Mucosa of rectum (tissue), 2 donors: Measurements from ENCODE around the gene MS4A2.
"Not testable (repeated sequence)": the region's sequence is repeated elsewhere in the genome, so short reads cannot be mapped to it uniquely, and the experiment has no call there.

Source experiments
- H3K27ac ChIP-seq, 2 donors: one replicate each; pipeline ENCODE4 v1.7.0; 2013; ENCODE audit warnings: inconsistent platforms in 2 of 2, low read depth in 2 of 2, low read length in 2 of 2
- H3K27me3 ChIP-seq, 2 donors: one replicate each; pipeline ENCODE4 v1.7.0; 2013; ENCODE audit warnings: low read length in 2 of 2; ENCODE audit not compliant: control insufficient read depth in 2 of 2, insufficient read depth in 2 of 2
- H3K36me3 ChIP-seq, 2 donors: one replicate each; pipeline ENCODE4 v1.7.0; 2013; ENCODE audit warnings: low read length in 2 of 2; ENCODE audit not compliant: control insufficient read depth in 2 of 2, insufficient read depth in 2 of 2
- H3K4me1 ChIP-seq, 2 donors: one replicate each; pipeline ENCODE4 v1.7.0; 2013; ENCODE audit warnings: low read length in 2 of 2, mild to moderate bottlenecking in 1 of 2; ENCODE audit not compliant: control insufficient read depth in 2 of 2, insufficient read depth in 2 of 2
- H3K4me3 ChIP-seq, 2 donors: one replicate each; pipeline ENCODE4 v1.7.0; 2013; ENCODE audit warnings: low read length in 2 of 2
- H3K9ac ChIP-seq, 2 donors: one replicate each; pipeline ENCODE4 v1.7.0; 2013; ENCODE audit warnings: low read length in 2 of 2, low read depth in 1 of 2, mild to moderate bottlenecking in 1 of 2
- H3K9me3 ChIP-seq, 2 donors: one replicate each; pipeline ENCODE4 v1.7.0; 2013; ENCODE audit warnings: low read length in 2 of 2; ENCODE audit not compliant: control insufficient read depth in 2 of 2
- donor health status: healthy.
- donor health status: Normal muscosa, but diverticular disease.

MS4A2 gene

DNA sequence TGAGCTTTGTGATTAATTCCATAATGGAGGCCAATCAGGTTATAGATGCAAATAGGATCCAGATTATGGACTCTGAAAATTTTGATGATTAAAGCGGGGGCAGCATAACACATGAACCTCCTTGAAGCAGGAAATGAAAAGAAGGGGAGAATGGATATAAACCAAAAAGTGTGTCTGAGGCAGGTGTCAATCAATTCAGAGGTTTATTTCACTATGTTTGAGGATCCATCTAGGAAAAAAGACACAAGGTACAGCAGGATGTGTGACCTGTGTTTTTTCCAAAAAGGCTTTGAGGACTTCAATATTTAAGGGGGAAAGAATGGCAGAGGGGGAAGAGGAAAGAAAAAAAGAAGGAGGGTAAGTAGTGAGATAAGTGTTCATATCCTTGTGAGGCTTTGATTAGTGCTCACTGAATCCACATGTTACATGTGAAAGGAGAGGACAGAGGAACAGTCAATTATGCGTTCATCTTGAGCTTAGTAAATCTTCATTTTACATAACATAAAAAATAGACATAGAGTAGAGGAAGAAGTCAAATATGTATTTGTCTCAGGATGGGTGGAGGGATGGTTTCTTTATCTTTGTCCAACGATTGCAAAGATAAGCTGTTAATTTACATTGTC is 34.1 kb downstream of the MS4A2 start:
- H3K27ac ChIP-seq: no peak overlapping the region
- H3K27me3 ChIP-seq: no peaks in the 10 kb centered on the region
- no peak overlapping the region for H3K9ac ChIP-seq
- H3K4me1 ChIP-seq: peaks cover 2 to 6% of the 10 kb centered on the region in 2 donors
- H3K9me3 ChIP-seq: no peaks in the 10 kb centered on the region
- H3K36me3 ChIP-seq: no peaks in the 10 kb centered on the region
- H3K4me3 ChIP-seq: no peak overlapping the region

DNA sequence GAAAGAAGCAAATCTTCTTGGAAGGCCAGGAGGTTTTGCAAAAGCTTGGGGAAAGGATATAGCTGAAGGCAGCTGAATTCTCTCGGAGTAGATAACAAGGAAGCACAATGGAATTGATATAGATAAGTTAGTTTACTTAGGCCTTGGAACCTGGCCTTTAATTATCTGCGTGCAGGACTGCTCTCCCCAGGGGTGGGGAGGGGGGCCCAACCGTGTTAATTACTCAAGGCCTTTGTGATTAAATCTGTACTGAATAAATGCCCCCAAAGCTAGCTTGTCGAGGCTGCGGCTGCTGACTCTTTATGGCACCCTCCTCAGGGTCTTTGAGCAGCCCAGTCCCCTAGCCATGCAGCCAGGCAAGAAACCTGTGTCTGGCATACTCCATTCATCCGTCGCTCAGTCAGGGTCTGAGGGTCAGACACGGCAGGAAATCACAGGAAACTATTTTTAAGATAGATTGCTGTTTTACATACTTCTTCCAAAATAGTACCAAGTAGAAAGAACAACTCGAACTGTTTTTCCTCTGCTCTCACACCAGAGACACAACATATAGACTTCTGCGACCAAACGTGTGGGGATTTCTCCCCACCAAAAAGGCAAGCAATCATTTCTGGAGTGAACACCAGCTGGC is 36.5 kb downstream of the MS4A2 start:
- Histone ChIP-seq H3K4me1 (peaks cover 2 to 6% of the 10 kb centered on the region in 2 donors), H3K27ac (no peak overlapping the region), H3K27me3 (no peaks in the 10 kb centered on the region), H3K36me3 (no peaks in the 10 kb centered on the region), H3K9ac (no peak overlapping the region), H3K4me3 (no peak overlapping the region), H3K9me3 (no peaks in the 10 kb centered on the region)

DNA sequence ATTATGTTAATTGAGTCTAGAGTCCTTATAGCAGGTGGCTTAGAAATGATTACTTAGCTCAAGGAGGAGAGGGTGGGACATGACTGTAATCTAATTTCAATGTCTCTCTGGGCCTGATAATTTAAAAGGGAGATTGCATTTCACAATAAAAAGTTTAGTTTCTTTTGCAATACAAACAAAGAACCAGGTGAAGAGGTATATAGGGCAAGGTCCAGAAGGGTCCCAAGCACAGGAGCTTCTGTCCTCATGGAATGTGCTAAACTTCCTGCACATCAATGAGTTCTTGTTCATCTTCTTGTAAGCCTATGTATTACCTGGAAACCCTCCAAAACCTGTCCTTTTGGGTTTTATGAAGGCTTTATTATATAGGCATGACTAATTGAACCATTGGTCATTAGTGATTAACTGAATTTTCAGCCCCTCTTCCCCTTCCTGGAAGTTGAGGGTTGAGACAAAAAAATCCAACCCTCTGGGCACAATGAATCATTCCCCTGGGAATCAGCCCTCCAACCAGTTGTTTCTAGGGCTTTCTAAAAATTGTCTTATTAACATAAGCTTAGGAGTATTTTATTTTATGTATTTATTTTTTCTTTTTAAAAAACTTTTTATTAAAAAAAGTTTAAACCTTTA is 37.6 kb downstream of the MS4A2 start:
- peaks cover 2 to 6% of the 10 kb centered on the region in 2 donors for H3K4me1 ChIP-seq

DNA sequence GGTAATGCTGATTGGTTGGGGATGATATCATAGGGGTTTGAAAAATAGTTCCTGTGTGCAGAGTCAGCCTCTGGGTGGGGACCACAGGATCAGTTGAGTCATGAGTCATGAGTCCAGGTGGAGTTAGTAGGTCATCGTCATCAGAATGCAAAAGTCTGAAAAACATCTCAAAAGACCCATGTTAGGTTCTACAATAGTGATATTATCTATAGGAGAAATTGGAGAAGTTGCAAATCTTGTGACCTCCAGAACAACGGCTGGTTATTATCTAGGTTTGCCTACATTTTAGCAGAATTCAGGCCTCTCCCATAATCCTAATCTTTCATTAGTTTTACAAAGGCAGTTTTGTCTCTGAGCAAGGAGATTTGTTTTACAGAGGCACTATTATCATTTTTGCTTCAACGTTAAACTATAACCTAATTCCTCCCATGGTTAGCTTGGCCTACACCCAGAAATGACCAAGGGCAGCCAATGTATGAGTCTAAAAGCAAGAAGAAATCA is 38.9 kb downstream of the MS4A2 start:
- Histone ChIP-seq H3K9ac (no peak overlapping the region), H3K27me3 (no peaks in the 10 kb centered on the region), H3K4me1 (peaks cover 2 to 8% of the 10 kb centered on the region in 2 donors), H3K27ac (peak overlapping the region in 1 of 2 donors; percentile 22), H3K4me3 (no peak overlapping the region), H3K9me3 (no peaks in the 10 kb centered on the region), H3K36me3 (no peaks in the 10 kb centered on the region)

More for the DNA sequence above, 37.6 kb downstream of the MS4A2 start:
- no peaks in the 10 kb centered on the region for H3K27me3 ChIP-seq
- no peaks in the 10 kb centered on the region for H3K9me3 ChIP-seq
- H3K9ac ChIP-seq: no peak overlapping the region
- H3K36me3 ChIP-seq: no peaks in the 10 kb centered on the region
- H3K27ac ChIP-seq: peak overlapping the region in 1 of 2 donors; percentile 18
- no peak overlapping the region for H3K4me3 ChIP-seq

DNA sequence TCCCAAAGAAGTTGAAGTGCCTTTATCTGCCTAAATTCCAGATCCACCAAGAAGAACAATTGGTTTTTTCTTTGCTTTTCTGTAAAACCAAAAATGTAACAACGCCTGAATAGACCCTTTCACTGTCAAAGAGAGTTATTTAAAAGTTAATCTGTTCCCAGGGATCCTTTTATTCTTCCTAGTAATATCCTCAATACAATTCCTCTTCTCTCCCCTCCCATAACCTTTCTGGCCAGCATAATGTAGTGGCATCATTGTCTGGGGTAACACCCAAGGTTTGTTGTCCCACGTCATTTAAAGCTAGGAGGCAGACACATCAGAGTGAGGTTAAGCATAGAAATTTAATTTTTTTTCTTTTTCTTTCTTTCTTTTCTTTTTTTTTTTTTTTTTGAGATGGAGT is 39.9 kb downstream of the MS4A2 start:
- Histone ChIP-seq H3K27me3 (no peaks in the 10 kb centered on the region), H3K36me3 (no peaks in the 10 kb centered on the region), H3K27ac (no peak overlapping the region), H3K4me1 (peaks cover 2 to 8% of the 10 kb centered on the region in 2 donors), H3K4me3 (no peak overlapping the region), H3K9ac (no peak overlapping the region), H3K9me3 (no peaks in the 10 kb centered on the region)

DNA sequence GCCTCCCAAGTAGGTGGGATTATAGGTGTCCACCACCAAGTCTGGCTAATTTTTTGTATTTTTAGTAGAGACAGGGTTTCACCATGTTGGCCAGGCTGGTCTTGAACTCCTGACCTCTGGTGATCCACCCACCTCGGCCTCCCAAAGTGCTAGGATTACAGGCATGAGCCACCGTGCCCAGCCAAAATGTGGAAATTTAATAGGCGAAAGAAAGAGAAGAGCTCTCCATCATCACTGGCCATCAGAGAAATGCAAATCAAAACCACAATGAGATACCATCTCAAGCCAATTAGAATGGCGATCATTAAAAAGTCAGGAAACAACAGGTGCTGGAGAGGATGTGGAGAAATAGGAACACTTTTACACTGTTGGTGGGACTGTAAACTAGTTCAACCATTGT is 40.4 kb downstream of the MS4A2 start:
- not testable (repeated sequence) for H3K27me3 ChIP-seq, H3K4me1 ChIP-seq, H3K27ac ChIP-seq, H3K9me3 ChIP-seq, H3K36me3 ChIP-seq, H3K9ac ChIP-seq, H3K4me3 ChIP-seq

DNA sequence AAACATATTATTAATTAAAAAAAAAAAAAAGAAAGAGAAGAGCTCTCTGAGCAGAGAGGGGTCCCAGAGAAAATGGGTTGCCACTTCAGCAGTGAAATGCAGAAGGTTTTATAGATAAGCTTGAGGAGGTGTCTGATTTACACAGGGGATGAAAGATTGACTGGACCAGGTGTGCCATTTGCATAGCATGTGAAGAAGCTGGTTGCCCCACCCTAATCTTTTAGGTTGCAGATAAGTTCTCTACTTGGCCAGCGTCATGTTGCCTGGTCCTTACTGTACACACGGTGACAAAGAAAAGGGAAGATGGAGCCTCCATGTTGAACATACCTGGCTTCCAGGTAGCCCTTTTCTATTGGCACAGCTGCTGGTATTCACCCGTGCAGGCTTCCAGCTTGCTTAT is 41.4 kb downstream of the MS4A2 start:
- Histone ChIP-seq H3K27me3 (no peaks in the 10 kb centered on the region), H3K27ac (no peak overlapping the region), H3K9me3 (no peaks in the 10 kb centered on the region), H3K9ac (no peak overlapping the region), H3K36me3 (no peaks in the 10 kb centered on the region), H3K4me3 (no peak overlapping the region), H3K4me1 (peaks cover 0 to 5% of the 10 kb centered on the region in 2 donors)

DNA sequence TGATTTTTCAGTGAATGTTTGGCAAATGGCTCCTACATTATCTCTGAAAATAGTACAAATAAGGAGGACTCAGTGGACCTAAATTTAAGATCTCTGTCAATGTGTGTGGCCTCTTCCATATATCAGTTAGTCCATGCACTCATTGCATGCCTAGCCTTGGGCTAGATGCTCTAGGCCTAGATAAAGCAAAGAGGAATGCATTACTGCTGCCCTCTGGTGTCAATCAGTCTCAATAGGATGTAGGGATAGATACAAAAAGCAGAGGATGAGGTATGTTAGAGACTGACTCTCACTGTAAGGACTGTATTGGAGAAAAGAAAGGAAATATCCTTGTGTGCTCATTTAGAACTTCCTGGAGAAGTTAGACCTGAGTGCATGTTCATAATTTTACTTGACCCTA is 42.0 kb downstream of the MS4A2 start:
- no peaks in the 10 kb centered on the region for H3K9me3 ChIP-seq
- H3K36me3 ChIP-seq: no peaks in the 10 kb centered on the region
- no peak overlapping the region for H3K9ac ChIP-seq
- H3K27ac ChIP-seq: no peak overlapping the region
- H3K4me3 ChIP-seq: no peak overlapping the region
- H3K27me3 ChIP-seq: no peaks in the 10 kb centered on the region
- peaks cover 0 to 5% of the 10 kb centered on the region in 2 donors for H3K4me1 ChIP-seq

DNA sequence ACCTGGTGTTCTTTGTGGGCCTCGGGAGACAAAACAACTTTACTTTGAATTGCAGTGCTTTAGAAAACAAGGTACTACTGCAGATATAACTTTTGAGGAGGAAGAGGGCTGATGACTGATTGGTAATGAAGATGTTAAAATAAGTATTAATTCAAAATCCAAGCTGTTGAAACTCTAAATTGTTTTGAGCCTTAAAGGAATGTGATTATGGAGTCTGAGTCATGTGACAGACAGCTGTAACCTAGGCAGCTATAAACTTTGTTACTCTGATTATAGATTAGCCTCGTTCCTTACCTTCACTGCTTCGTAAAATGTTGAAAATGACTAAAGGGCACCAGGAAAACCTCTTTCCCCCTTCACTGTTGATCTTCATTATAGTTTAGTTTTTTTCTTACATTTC is 43.4 kb downstream of the MS4A2 start:
- no peaks in the 10 kb centered on the region for H3K9me3 ChIP-seq
- H3K9ac ChIP-seq: no peak overlapping the region
- H3K27ac ChIP-seq: no peak overlapping the region
- no peak overlapping the region for H3K4me3 ChIP-seq
- no peaks in the 10 kb centered on the region for H3K36me3 ChIP-seq
- no peaks in the 10 kb centered on the region for H3K27me3 ChIP-seq
- peaks cover 0 to 2% of the 10 kb centered on the region in 2 donors for H3K4me1 ChIP-seq

DNA sequence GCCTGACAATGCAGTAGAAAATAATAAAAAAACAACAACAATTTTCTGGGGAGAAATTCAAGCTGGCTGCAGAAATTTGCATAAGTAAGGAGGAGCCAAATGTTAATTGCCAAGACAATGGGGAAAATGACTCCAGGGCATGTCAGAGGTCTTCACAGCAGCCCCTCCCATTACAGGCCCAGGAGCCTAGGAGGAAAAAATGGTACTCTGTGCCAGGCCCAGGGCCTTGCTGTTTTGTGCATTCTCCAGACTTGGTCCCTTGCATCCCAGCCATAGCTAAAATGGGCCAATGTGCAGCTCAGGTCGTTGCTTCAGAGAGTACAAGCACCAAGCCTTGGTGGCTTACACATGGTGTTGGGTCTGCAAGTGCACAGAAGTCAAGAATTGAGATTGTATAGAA is 45.5 kb downstream of the MS4A2 start:
- Histone ChIP-seq H3K9me3 (no peaks in the 10 kb centered on the region), H3K4me3 (no peak overlapping the region), H3K36me3 (no peaks in the 10 kb centered on the region), H3K4me1 (peaks cover 0 to 2% of the 10 kb centered on the region in 2 donors), H3K27me3 (no peaks in the 10 kb centered on the region), H3K27ac (no peak overlapping the region), H3K9ac (no peak overlapping the region)
